SU-DHL-6 (cell line): Measurements from ENCODE around the gene ZC3H4.

Experiments used
- CTCF ChIP-seq: fragments of 200-600 bp; sonication (generic); IDR thresholded peaks from one replicate; pipeline ENCODE4 v1.5.1; 2017; ENCODE audit warnings: antibody characterized with exemption, mild to moderate bottlenecking, low read length, moderate library complexity; ENCODE audit not compliant: insufficient read depth, poor library complexity, severe bottlenecking
- EZH2phosphoT487 ChIP-seq: fragments of 200-600 bp; sonication (generic), shearing (Covaris generic); conservative IDR thresholded peaks from 2 replicates; pipeline ENCODE4 v1.6.1; 2018; ENCODE audit warnings: mild to moderate bottlenecking, antibody characterized with exemption, low read length, moderate library complexity, mixed read lengths

GRCh38 chr19:47081095-47081494 is 32.5 kb downstream of the ZC3H4 start:
- TF ChIP-seq CTCF (no peak), EZH2phosphoT487 (no peak)
